ENCODE measurements around the gene HOMEZ. TPM values are rescaled to one million over a fixed set of nuclear protein-coding genes. Genes with fewer than 3 reads are reported as not detected.

HOMEZ gene
- total and polyA plus RNA-seq, 2 donors, result 7.9 to 12.4 TPM

DNA sequence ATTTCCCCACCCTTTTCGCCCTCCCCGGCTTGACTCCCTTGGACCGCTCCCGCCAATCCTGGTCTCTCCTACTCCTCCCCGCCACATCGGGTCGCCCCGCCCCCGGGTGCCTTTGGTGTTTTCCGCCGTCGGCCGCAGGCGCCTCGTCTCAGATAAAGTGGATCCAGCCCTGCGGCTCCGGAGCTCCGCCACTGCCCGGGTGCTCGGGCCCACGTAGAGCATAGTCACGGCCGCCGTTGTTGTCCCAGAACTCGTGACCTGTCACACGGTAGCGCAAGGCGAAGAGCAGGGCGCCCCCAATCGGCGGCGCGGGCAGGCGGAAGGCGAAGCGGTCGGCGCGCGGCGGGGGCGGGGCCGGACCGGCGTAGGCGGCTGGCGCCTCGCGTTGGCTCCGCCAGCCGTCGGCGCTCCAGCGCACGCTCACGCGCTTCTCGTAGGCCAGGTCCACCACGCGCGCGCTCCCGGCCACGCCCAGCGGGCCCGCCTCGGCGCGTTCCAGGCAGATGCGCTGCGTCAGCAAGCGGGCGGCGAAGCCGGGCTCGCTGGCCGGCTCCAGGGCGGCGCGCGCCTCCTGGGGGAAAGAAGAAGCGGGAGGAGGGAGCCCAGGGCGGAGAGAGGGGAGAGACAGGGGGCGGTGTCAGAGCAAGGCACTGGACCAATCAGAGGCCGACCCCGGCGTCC, 15.5 kb upstream of the HOMEZ start:
- WGBS, result under 1% methylated on average over 87 of the region's 87 CpGs
- Histone ChIP-seq H3K27ac (ENCODE audit: low read depth) (peak overlapping the region; percentile 98), H3K36me3 (ENCODE audit: insufficient read depth) (no peaks in the 10 kb centered on the region), H3K4me1 (ENCODE audit: insufficient read depth) (no peaks in the 10 kb centered on the region), H3K4me3 (ENCODE audit: low read depth, low read length) (peak overlapping the region; percentile 52)
- peak; percentile 93 for DNase-seq (ENCODE audit: extremely low spot score)

DNA sequence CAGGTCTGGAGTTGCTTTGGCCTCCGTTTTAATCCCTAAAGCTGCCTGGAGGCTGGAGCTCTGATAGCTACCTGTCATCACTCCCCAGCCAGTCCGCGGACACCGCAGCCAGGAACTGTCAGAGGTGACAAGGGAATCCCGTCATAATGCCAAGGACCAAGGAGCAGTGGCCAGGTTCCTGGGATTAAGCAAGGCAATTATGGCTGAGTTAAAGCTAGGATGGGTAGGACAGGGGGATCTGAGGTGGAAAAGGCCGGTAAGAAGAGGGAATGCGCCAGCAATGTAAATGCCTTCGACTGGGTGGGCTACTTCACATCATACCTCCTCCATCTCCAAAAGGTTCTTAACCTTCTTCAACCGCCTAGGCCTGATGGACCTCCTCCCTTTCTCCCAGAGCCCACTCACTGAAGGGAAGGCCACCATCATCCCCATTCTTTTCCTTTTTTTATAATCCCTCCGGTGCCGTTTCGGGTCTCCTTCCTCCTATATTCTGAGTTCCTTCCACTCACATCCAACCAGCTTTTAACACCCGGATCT, 14.8 kb upstream of the HOMEZ start:
- 3% methylated on average over 13 of the region's 13 CpGs for WGBS

DNA sequence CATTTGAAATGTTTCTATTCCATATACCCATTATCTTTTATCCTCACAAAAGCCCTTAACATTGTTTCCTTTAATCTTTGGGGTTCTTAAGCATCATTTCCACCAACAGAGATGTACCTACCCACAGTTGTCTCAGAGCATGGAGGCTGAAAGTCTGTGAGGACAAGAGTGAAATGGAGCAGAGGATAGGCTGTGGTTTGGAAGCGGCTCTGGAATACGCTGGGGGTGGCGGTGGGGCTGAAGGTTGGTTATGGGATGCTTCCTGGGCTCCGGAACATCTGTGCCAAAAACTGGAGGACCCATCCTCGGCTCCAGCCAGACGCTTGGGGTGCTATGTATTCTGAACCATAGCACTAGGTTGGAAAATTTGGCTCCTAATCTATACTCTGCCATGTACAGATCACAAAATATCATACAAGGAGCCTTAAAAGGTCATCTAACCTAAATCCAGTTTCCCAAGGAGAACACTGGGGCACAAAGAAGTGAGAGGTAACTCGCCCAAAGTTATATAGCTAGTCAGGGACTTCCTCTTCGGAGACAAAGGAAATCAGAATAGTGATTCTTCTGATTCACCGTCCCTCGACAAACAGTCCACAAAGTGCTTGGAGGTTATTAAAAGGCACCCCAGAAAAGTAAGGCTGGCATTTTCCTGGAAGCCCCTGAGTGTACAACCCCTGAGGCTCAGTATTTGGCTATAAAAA, 14.2 kb upstream of the HOMEZ start:
- no peak for DNase-seq (ENCODE audit: extremely low spot score)
- WGBS, result 61% methylated on average over 10 of the region's 10 CpGs
- Histone ChIP-seq H3K36me3 (ENCODE audit: insufficient read depth) (no peaks in the 10 kb centered on the region), H3K4me3 (ENCODE audit: low read depth, low read length) (peak overlapping the region; percentile 52), H3K4me1 (ENCODE audit: insufficient read depth) (no peaks in the 10 kb centered on the region), H3K27ac (ENCODE audit: low read depth) (peak overlapping the region; percentile 90)

More for the DNA sequence above, 14.8 kb upstream of the HOMEZ start:
- peak overlapping the region; percentile 52 for H3K4me3 ChIP-seq (ENCODE audit: low read depth, low read length)
- H3K36me3 ChIP-seq (ENCODE audit: insufficient read depth), result no peaks in the 10 kb centered on the region
- no peaks in the 10 kb centered on the region for H3K4me1 ChIP-seq (ENCODE audit: insufficient read depth)
- peak overlapping the region; percentile 90 for H3K27ac ChIP-seq (ENCODE audit: low read depth)
- DNase-seq (ENCODE audit: extremely low spot score), result no peak

DNA sequence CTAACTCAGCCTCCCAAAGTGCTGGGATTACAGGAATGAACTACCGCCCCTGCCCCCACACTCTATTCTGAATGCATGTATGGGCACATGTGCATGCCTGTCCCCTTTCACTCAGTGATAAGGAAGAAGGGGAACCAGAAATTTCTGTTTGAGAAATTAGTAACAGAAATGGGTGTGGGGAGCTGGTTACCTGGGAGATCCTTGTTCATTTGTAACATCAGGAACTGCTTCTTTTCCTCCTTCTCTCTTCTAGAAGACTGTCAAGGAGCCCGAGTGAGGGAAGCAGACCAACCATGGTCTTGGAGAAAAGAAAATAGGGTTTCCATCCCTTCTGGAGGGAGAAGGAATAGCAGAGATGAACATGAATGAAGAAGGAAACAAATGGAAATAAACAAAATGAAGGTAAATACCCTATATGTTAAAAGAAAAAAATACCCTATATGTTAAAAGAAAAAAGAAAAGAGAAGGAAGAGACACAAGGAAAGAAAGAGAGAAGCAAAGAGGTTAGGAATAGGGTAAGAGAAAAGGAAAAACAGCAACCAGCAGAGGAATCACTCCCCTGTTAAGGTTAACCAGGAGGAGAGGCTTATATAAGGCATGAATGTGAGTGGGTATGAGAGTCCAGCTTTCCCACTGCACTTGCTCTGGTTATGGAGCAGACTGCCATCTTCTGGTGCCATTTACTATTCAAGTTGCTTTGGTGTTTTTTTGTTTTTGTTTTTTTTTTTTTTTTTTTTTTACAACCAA, 13.5 kb upstream of the HOMEZ start:
- DNase-seq (ENCODE audit: extremely low spot score), result peak; percentile 78
- Histone ChIP-seq H3K4me3 (ENCODE audit: low read depth, low read length) (no peak overlapping the region), H3K27ac (ENCODE audit: low read depth) (peak overlapping the region; percentile 78), H3K4me1 (ENCODE audit: insufficient read depth) (no peaks in the 10 kb centered on the region), H3K36me3 (ENCODE audit: insufficient read depth) (no peaks in the 10 kb centered on the region)
- 89% methylated on average over 2 of the region's 2 CpGs for WGBS

GRCh38 chr14:23297611-23298277, 11.8 kb upstream of the HOMEZ start:
- DNase-seq (ENCODE audit: extremely low spot score), result no peak
- no peaks in the 10 kb centered on the region for H3K36me3 ChIP-seq (ENCODE audit: insufficient read depth)
- H3K4me1 ChIP-seq (ENCODE audit: insufficient read depth), result no peaks in the 10 kb centered on the region
- WGBS, result 91% methylated on average over 7 of the region's 7 CpGs
- no peak overlapping the region for H3K27ac ChIP-seq (ENCODE audit: low read depth)
- no peak overlapping the region for H3K4me3 ChIP-seq (ENCODE audit: low read depth, low read length)

DNA sequence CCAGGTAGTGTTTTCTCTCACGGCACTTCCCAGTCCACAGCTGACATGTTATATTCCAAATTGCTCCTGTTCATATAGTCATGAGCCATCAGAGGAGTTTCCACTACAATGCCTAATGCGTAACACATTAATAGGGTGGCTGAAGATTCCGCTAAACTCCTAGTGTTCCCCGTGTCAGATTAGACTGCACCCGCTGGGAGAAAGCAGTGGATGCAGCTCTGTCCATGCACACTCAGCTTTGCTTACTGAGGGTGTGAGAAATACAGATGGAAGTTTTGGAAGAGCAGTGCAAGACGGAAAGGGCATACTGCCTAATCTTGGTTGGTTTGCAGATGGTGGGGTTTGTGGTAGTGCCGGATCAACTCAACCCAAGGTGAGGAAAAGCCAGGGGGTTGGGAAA, 11.2 kb upstream of the HOMEZ start:
- H3K4me1 ChIP-seq (ENCODE audit: insufficient read depth), result no peaks in the 10 kb centered on the region
- H3K27ac ChIP-seq (ENCODE audit: low read depth), result no peak overlapping the region
- H3K4me3 ChIP-seq (ENCODE audit: low read depth, low read length), result no peak overlapping the region
- H3K36me3 ChIP-seq (ENCODE audit: insufficient read depth), result no peaks in the 10 kb centered on the region
- DNase-seq (ENCODE audit: extremely low spot score), result no peak
- WGBS, result 93% methylated on average over 7 of the region's 7 CpGs

- Histone ChIP-seq H3K36me3 (ENCODE audit: insufficient read depth) (no peaks in the 10 kb centered on the region), H3K4me1 (ENCODE audit: insufficient read depth) (no peaks in the 10 kb centered on the region), H3K4me3 (ENCODE audit: low read depth, low read length) (no peak overlapping the region), H3K27ac (ENCODE audit: low read depth) (no peak overlapping the region)
- WGBS, result 92% methylated on average over 7 of the region's 7 CpGs
- DNase-seq (ENCODE audit: extremely low spot score), result no peak
These were observed 10.3 kb upstream of the HOMEZ start for GRCh38 chr14:23296012-23296777.

GRCh38 chr14:23294734-23295561, 9.0 kb upstream of the HOMEZ start:
- Histone ChIP-seq H3K4me3 (ENCODE audit: low read depth, low read length) (no peak overlapping the region), H3K27ac (ENCODE audit: low read depth) (no peak overlapping the region)
- DNase-seq (ENCODE audit: extremely low spot score), result no peak

DNA sequence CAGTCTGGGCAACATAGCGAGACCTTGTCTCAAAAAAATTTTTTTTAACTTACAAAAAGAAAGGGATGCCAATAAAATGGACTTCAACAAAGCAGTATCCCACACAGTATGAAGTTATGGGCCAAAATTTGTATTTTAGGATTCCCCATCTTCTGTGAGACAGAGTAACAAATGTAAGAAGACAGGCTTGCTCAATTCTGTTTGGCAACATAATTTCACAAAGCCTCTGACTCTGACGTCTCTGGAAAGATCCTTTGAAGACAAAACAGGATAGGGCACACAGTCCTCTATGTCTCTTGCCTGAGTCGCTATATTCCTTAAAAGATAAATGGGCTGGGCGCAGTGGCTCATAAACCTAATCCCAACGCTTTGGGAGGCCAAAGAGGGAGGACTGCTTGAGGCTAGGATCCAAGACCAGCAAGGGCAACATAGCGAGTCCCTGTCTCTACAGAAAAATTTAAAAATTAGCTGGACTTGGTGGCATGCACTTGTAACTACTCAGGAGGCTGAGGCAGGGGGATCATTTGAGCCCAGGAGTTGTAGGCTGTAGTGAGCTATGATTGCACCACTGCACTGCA, 1.1 kb upstream of the HOMEZ start:
- no peaks in the 10 kb centered on the region for H3K4me1 ChIP-seq (ENCODE audit: insufficient read depth)
- H3K4me3 ChIP-seq (ENCODE audit: low read depth, low read length), result peak overlapping the region; percentile 91
- peak overlapping the region; percentile 73 for H3K27ac ChIP-seq (ENCODE audit: low read depth)
- 42% methylated on average over 6 of the region's 6 CpGs for WGBS
- no peak for DNase-seq (ENCODE audit: extremely low spot score)
- peaks cover 2% of the 10 kb centered on the region for H3K36me3 ChIP-seq (ENCODE audit: insufficient read depth)

More at GRCh38 chr14:23294734-23295561, 9.0 kb upstream of the HOMEZ start:
- Histone ChIP-seq H3K4me1 (ENCODE audit: insufficient read depth) (no peaks in the 10 kb centered on the region), H3K36me3 (ENCODE audit: insufficient read depth) (no peaks in the 10 kb centered on the region)
- 30% methylated on average over 24 of the region's 24 CpGs for WGBS

GRCh38 chr14:23285530-23286019, 357 bp downstream of the HOMEZ start:
- under 1% methylated on average over 22 of the region's 22 CpGs for WGBS
- Histone ChIP-seq H3K4me3 (ENCODE audit: low read depth, low read length) (peak overlapping the region; percentile 91), H3K36me3 (ENCODE audit: insufficient read depth) (peaks cover 2% of the 10 kb centered on the region), H3K4me1 (ENCODE audit: insufficient read depth) (no peaks in the 10 kb centered on the region), H3K27ac (ENCODE audit: low read depth) (peak overlapping the region; percentile 97)
- no peak for DNase-seq (ENCODE audit: extremely low spot score)

DNA sequence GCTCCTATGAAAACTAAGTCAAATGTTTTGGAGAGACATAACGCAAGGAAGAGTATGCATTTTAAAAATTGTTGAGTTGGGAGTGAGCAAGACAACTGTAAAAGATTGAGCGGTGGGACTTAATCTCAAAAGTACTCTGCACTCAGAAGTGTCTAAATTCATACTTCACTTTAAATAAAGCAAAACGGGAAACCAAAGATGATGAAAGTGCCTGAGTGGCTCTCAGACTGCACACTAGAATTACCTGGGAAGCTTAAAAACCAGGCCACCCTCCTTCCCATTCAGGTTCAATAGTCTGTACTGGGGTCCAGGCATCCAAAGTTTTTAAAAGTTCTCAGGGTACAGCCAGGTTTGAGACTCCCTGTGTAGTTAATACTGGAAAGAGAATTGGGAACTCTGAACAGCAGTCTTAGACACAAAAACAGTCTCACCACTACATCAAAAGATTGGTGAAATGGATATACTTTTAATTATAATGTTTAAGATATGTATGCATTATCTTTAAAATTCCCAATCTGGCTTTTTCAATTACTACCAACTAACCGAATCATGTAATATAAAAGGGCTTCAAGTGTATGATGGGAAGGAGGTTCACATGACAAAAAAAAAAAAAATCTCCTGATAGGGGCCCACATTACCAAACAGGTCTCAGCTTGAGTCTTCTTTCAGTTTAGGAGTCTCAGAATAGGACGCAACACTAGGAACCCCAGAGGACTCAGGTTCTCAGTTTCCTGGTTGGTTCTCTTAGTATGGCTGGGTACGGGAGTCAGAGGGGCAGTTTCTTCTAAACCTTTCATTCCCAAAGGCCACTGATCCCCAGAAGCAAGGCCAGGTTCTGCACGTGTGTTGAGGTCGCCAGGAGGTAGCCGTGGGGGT, 1.0 kb downstream of the HOMEZ start:
- no peak for DNase-seq (ENCODE audit: extremely low spot score)
- WGBS, result 30% methylated on average over 9 of the region's 9 CpGs
- Histone ChIP-seq H3K4me1 (ENCODE audit: insufficient read depth) (no peaks in the 10 kb centered on the region), H3K4me3 (ENCODE audit: low read depth, low read length) (peak overlapping the region; percentile 91), H3K36me3 (ENCODE audit: insufficient read depth) (peaks cover 2% of the 10 kb centered on the region), H3K27ac (ENCODE audit: low read depth) (peak overlapping the region; percentile 97)
